NCI-H345 (cell line): ENCODE results near the gene KCNG2.

ENCODE experiments used
- DNase-seq: peaks from one replicate; lab custom pipeline; 2025; lab: John Stamatoyannopoulos, UW

Gene KCNG2

DNA sequence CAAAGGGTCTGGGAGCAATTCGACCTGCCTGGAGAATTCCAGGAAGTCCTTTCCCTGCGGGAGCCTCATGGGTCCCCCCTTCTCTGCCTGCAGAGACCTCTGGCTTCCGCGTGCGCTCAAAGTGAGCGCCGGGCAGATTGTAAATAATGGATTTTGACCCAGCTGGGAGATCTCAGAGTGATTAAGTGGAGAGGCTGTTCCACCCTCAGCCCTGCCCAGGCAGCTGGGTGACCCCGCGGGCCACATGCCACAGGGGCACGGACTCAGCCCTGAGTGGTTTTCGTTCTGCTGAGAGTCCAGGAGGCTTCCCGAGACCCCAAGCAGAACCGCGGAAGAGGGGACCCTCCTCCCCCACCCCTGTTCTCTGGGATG, 1.2 kb downstream of the KCNG2 start:
- no peak for DNase-seq

DNA sequence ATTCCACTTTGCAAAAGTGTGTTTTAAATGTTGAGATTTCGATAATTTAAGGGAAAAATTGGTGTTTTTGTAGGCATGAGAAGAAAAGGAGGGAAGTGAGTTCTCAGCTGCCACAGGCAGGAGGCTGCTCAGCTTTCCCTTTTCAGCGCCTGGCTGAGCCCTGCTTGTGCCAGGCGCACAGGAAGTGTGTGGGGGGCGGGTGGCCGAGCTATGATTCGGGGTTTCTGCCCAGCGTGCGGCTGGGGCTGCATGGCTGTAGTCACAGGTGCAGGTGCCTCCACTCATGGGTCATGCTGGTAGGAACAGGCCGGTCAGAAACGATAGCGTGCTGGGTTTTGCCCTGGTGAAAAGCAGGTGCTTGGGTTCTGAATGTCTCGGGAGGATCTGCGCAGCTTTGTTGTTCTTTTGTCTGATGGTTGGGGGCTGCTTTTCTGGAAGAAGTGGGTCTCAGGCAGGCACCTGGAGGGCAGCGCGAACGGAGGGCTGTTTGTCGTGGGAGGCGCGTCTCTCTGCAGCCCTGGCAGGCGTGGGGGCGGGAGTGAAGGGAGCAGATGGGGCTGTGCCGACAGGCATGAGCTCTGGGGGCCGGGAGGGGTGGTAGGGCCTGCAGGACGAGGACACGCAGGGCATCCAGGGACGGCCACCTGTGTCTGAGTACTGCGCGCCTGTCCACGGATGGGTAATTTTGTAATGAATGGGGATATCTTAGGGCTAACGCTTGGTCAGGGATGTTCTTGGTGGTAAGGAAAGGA, 2.1 kb downstream of the KCNG2 start:
- DNase-seq: no peak

DNA sequence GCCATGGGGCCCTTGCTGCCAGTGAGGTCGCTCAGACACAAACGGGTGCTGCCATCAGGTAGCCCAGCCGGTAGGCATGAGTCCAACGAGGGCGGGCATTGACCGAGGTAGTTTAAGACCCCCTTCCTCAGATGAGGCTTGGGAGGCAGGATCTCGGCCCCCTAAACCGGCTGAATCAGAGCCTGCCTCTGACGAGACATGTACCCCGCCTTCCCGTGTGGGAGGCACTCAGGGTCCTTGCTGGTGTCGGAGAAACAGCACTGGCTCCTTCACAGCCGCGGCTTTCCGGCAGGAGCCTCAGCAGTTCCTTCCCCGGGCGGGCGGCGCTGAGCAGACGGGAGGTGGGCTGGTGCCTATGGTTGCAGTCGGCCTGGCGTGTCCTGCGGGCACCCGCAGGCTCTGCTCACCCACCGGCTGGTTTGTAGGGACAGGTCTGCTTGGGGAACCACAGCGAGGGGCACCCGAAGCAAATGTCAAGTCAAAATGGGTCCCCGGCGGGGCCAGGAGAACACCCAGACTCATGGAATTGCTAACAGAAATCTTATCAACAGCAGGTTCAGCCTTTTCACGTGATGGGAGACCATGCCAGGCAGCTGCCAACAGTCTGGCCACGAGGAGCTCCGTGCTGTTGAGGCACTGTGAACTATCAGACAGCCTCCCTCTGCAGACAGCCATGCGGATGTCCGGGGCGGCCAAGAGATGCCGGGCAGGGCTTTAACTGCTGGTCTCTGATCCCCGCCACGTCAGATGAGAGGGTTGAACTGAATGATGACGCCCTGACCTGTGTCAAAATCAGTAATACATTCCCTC, 2.8 kb downstream of the KCNG2 start:
- DNase-seq: no peak

DNA sequence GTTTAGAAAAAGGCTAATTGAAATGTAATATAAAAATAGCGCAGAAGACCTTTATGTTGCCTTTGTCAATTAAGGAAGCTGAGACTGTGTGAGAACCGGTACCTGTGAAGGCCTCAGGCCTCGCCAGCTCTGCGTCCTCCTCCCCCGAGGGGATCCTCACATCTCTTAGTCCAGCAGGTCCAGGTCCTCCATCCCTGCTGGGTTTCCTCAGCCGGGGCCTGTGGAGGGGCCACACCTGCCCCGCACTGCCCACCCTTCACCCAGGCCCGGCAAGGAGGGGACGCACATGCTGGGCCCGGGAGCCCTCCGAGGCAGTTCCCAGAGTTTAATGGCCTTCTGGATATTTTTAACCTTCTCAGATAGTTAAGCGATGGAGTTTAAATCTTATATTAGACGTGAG, 3.5 kb downstream of the KCNG2 start:
- DNase-seq: no peak

DNA sequence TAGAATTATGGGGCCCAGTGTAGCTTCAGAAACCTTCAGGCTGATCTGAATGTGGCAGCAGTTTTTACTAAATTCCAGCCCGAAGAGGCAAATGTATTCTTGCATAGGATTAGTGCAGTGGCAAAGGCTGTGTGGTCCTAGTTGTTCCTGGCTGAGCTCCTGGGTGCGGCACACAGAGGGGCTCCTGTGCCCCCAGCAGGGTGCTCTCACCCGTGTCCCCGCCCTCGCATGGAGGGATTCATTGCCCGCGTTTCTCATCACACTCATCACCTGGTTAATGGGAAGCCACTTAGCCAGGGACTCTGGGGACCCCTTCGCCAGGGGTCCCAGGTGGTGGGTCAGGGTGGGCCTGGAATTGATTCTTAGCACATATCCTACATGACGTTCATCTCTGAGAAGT, 3.9 kb downstream of the KCNG2 start:
- DNase-seq: no peak

DNA sequence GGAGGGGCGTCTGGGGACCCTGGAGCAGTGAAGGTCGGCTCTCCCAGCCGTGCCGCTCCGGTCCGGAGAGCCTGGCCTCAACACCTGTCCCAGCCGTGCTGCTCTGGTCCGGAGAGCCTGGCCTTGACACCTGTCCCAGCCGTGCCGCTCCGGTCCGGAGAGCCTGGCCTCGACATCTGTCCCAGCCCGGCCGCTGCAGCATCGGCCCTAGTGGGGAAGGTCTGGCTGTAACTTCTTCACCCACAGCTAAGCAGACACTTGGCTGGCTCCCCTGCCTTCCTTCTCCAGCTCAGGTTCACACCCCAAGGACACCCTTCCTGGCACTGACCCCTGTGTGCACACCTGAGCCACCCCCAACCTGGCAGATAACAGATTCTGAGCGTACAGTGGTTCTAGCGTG, 4.6 kb downstream of the KCNG2 start:
- DNase-seq: no peak

DNA sequence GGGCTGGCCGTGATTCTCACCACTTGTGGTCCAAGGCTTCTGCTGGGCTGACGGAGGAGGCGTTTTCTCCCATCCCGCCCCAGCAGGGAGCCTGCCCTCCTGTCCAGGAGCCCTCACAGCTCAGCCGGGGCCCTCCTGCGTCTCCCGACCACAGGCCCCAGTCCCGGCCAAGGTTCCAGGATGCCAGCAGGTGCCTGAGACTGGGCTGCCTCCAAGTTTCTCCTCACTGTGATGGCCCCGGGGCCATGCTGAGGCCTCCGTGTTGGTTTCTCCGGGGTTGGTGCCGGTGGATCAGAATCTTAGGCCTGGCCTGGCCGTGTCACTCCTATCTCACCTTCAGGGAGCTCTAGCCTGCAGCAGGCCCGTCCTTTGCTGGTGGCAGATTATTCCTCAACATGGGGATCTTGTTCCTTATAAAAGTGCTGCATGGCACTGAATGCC, 5.9 kb downstream of the KCNG2 start:
- no peak for DNase-seq

DNA sequence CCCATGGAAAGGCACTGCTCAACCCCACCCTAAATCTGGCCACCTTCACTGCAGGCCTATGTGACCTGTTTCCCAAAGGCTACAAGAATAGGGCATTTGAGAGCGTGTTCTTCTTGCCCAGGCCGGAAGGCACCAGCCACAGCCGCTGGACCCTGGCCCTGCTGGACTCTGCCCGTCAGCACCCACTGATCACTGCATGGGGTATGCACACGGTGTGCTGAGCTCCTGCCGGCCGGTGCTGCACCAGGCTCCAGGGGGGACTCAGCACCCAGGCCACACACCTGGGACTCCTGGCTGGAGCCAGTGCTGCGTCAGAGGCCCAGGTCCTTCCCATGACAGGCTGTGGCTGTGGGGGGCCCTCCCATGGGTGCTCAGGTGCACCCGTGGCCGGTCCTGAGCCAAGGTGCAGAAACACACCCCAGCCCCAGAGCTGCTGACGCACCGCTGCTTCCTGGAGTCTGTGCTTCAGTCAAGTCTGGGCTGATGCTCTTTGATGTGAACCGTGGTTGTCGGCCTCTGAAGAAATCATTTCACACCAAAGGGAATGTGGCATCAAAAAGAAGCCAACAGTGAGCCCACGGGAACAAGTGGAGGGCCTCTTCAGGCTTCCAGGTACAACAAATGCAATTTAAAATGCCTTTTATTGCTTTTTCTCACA, 6.5 kb downstream of the KCNG2 start:
- no peak for DNase-seq

DNA sequence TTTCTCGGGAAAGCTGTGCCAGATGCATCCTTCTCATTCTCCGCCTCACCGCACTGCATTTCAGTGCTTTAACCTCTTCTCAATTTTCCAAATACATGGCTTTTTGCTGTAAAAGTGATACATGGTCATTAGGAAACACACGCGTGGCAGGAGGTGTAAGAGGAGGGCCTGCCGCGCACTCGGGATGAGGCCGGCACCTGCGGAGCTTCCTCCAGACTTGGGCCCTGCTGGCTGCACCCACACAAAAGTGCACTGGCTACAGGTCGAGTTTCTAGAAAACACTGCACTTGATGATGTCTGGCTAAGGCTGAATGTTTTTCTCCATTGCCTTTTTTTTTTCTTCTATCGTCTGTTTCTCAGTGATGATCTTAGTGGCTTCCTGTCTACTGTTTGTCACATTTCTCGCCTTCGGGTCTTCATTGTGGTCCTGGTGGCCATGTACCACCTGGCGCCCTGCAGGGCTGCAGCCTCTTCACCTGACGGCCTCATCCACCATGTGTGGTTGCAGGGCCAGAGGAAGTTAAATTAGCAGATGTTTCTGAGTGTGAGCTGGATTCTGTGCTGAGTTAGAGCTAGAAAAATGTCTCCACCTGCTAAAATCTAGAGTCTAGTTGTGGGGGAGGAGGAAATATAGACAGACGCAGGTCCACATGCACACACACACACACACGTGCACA, 7.6 kb downstream of the KCNG2 start:
- no peak for DNase-seq

DNA sequence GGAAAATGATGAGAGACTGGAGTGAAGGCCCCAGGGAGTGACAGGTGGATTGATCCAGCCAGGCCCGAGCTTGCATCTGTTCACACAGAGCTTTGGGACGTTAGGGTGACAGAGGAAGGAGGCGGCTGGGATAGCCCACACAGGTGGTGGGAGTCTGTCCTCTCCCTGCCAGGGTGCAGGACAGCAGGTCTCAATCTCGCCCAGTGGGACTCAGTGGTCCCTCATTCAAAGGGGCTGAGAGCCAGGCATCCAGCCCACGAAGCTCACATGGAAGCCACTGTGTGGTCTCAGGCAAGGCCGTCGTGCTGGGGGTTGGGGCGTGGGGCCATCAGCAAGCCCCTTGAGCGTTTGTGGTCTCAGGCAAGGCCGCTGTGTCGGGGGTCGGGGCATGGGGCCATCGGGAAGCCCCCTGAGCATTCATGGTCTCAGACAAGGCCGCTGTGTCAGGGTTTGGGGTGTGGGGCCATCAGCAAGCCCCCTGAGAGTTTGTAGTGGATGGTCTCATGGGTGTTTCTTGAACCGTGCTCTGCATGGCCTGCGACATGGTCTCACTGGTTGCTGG, 8.3 kb downstream of the KCNG2 start:
- no peak for DNase-seq

DNA sequence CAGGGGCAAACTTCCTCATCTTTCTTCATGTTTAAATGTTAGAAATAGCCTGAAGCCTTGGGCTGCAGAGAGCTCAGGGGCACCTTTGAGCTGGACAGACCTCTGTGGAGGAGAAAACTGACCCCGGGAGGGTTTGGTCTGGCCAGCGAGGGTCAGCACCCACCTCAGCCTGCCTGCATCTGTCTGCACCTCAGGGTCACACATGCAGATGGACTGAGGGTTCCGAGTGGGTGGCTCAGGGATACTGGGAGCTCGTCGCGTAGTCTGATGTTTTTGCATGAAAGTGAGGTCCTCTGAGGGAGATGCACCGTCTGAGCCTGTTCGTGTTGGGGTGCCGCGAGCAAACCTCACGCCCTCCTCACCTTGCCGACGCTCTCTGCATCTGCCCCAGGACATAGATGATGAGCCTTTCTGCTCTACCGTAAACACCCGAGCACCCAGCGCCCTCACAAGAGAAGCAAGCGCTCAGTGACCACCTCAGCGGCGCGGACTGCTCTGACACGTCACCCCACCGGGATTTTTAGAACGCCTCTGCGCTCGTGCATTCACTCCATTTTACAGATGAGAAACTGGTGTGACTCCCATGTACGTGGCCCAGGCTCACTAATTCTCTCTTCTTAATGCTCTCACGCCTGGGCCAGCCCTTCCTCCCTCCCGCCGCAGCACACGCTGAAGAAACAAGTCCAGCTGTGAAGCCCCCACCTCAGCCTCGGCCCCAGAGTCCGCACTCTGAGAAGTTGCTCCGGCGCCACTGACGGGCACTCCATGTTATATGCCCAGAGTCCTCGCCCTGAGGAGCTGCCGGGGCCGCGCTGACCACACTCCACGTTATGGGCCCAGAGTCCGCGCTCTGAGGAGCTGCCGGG, 9.5 kb downstream of the KCNG2 start:
- no peak for DNase-seq

DNA sequence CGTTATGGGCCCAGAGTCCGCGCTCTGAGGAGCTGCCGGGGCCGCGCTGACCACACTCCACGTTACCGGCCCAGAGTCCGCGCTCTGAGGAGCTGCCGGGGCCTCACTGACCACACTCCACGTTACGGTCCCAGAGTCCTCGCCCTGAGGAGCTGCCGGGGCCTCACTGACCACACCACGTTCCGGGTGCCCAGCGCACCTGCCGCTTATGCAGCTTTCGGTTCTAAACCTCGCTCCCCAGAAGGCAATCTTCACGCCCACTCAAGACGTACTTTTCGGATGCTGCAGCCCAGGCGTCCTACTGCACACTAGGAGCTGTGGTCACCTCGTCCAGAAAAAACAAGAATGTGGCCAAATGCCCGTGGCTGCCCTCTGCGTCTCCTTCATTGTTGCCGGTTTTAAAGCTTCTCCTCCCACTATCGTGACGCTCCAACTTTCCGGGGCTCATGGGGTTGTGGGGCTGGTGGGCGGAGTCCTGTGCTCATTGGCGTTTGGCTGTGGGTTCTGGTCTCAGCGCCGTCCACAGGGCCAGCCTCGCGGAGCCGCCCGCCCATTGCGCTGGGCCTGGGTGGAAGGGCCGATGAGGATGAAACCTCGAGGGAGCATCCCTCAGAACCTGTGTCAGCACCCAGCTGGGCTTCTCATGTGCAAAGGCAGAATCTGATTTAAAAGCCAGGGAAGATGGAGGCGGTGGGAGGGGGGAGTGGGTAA, 11.9 kb downstream of the KCNG2 start:
- no peak for DNase-seq

DNA sequence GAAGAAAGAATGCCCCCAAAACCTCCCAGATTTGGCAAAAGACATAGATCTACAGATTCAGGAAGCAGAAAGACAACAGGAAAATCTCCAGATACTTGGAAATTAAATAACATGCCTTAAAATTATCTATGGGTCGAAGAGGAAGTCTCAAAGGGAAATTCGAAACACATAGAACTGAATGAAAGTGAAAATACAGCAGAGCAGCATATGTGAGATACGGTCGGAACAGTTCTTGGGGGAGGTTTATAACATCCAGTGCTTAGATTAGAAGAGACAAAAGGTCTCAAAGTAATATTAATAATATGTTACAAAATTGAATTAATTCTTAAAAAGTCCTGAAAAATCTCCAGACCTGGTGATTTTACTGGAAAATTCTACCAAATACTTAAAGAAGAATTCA, 14.3 kb downstream of the KCNG2 start:
- DNase-seq: no peak

DNA sequence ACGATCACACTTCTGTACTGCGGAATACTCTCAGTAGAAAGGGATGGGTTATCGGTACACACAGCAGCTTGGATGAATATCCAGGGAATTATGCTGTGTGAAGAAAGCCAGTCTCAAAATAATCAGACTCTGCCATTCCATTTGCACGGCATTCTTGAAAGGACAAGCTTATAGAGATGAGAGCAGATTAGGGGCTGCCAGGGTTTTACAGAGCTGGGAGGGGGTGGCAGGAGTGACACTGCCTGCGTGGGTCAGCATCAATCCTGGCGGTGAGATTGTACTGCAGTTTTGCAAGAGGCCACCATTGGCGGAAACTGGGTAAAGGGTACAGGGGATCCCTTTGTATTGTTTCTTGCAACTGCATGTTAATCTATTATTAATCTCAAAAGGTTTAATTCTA, 16.6 kb downstream of the KCNG2 start:
- no peak for DNase-seq

DNA sequence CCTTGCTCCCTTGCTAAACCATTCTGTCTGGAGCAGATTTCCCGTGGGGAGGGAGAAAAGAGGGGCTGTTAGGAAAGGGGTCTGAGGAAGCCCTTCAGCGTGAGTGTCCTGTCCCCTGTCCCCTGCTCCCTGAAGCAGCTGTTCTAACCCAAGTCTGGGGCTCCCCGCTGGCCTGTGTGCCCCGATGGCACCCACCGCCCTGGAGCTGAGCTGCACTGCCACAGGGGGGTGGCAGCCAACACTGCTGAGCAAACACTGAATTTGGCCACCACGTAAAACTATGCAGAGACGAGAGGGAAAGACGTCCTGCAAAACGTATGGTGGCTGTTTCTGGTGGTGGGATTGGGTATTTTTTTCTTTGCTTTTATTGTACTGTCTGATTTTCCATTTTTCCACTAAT, 17.9 kb downstream of the KCNG2 start:
- DNase-seq: no peak

DNA sequence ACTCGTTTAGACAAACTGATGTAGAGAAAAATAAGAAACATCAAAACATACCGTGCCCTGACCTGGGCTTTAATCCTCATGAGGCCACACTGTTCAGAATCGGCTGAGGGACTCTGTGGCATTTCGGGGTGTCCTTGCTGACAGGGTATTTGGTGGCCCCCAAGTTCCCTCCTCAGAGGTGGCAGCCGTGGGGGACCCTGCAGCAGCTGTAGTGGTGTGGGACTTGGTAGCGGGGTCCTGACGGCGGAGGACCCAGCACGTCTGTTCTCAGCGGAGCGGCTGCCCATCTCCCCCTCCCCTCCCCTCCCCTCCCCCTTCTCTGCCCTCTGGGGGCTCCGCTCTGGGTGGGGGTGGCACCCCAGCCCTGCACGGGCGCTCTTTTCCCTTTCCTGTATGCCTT, 18.4 kb downstream of the KCNG2 start:
- no peak for DNase-seq

DNA sequence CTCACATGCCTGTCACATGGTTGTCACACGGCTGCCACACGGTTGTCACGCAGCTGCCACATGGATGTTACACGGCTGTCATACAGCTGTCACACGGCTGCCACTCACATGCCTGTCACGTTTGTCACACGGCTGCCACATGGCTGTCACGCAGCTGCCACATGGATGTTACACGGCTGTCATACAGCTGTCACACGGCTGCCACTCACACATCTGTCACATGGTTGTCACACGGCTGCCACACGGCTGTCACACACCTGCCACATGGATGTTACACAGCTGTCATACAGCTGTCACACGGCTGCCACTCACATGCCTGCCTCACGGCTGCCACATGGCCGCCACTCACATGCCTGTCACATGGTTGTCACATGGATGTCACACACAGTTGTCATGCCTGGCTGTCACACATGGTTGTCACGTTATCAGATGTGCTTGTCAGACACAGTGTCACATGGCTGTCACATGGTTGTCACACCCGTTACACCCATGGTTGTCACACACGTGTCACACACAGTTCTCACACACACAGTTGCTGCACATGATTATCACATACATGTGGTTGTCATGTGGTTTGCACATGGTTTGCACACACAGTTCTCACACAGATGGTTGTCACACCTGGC, 19.4 kb downstream of the KCNG2 start:
- DNase-seq: no peak

DNA sequence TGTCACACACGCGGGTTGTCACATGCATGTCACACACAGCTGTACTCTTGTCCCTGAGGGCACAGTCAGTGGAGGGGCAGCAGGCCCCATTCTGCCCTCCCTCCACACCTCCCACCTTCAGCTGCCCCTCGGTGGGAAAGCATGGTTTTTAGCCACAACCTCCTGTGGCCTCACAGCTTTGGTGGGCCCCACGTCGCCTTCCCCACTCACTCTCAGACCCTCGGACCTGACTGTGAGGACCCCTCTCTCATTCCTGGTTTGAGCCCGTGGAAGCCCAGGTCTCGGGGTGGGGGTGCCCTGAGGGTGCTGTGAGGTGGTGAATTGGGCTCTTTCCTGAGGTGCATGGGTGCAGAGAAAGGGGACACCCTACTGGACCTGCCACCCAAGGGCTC, 19.9 kb downstream of the KCNG2 start:
- DNase-seq: no peak

DNA sequence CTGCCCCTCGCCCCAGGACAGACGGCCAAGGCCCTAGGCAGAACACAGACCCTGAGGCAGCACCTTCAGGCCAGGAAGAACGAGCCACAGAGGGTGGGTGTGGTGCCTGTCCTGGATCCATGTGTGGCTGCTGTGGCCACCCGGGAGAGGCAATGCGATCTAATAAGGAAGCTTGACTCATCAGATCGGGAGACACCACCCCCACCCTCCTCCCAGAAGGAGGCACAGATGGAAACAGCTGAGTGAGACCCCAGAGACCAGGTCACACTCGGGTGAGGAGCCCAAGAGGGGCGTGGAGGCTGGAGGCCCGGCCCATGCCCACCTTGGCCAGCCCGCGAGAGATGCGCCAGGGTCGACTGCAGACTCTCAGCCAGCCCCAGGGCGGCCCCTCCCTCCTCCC, 20.3 kb downstream of the KCNG2 start:
- DNase-seq: no peak

DNA sequence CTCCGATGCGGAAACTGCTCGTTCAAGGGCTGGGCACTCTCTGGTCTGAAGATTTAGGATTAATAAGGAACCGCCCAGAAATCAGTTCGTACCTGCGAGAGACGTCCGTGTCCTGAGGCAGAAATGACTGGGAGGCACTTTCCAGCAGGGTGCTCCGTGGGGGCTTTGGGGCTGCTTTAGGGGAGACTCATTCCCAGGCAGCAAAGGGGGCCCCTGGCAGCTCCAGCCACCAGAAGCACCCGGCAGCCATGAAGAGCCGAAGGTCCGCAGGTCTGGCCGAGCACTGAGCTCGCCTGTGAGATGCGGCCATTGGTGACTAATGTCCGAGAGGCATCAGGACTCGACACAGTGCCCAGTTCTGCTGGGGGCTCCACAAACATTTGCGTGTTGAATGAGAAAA, 20.9 kb downstream of the KCNG2 start:
- no peak for DNase-seq
